Gastrocnemius medialis (tissue), 4 donors: ENCODE results near the gene ADRA2C. TPM values are rescaled to one million over a fixed set of nuclear protein-coding genes. Genes with fewer than 3 reads are reported as not detected.

Experiments used
- ATAC-seq, 2 donors: fragments of 150-250 bp; one replicate each; pipeline ENCODE4 v1.9.1; 2016
- DNase-seq, 2 donors: peaks; one replicate each; pipeline ENCODE4 v3.0.0-alpha.2; 2019
- H3K27ac ChIP-seq, 4 donors: fragments of 200-600 bp; sonication (generic); 1 replicate in 1 of 4; 2 replicates in 3 of 4; pipeline ENCODE4 v1.5.1; 2016 to 2018; ENCODE audit warnings: mild to moderate bottlenecking in 2 of 4, moderate library complexity in 1 of 4
- H3K27me3 ChIP-seq, 3 donors: fragments of 200-600 bp; sonication (generic) in 2 of 3; 1 replicate in 1 of 3; 2 replicates in 2 of 3; pipeline versions ENCODE4 v1.5.1 to v1.6.0; 2016 to 2019; ENCODE audit warnings: mild to moderate bottlenecking in 1 of 3, moderate library complexity in 1 of 3
- H3K36me3 ChIP-seq, 2 donors: fragments of 200-600 bp; sonication (generic) in 1 of 2; one replicate each; pipeline ENCODE4 v1.5.1; 2017 to 2018
- H3K4me1 ChIP-seq, 2 donors: fragments of 200-600 bp; sonication (generic) in 1 of 2; one replicate each; pipeline ENCODE4 v1.5.1; 2016 to 2017; ENCODE audit warnings: mild to moderate bottlenecking in 2 of 2
- H3K4me3 ChIP-seq, 4 donors: fragments of 200-600 bp; sonication (generic) in 3 of 4; 1 replicate in 1 of 4; 2 replicates in 3 of 4; pipeline ENCODE4 v1.5.1; 2016 to 2019; ENCODE audit warnings: mild to moderate bottlenecking in 2 of 4
- H3K9me3 ChIP-seq, 3 donors: fragments of 200-600 bp; sonication (generic) in 2 of 3; 1 replicate in 1 of 3; 2 replicates in 2 of 3; pipeline ENCODE4 v1.5.1; 2016 to 2019
- CTCF ChIP-seq, 5 experiments: fragments of 450-650 bp in 3 of 5; fragments of 200-600 bp in 2 of 5; sonication (generic) in 2 of 5; IDR thresholded peaks in 4 of 5; conservative IDR thresholded peaks in 1 of 5; 1 replicate in 4 of 5; 2 replicates in 1 of 5; pipeline ENCODE4 v1.5.1; 2016 to 2019; ENCODE audit warnings: antibody characterized with exemption in 5 of 5, mild to moderate bottlenecking in 3 of 5, moderate library complexity in 3 of 5
- POLR2A ChIP-seq, 2 donors: fragments of 450-650 bp; IDR thresholded peaks; one replicate each; pipeline ENCODE4 v1.6.1; 2017; ENCODE audit warnings: antibody characterized with exemption in 2 of 2, mild to moderate bottlenecking in 2 of 2, moderate library complexity in 2 of 2
- in situ Hi-C, 4 donors: fragments of 200-750 bp; cut with MboI; loops; one replicate each; pipeline versions ENCODE4 v1.15.0 to v1.8.0; 2017; ENCODE audit warnings: low sequenced_read_pairs in 4 of 4
- intact Hi-C: fragments of 100-400 bp; cut with DNase I; formaldehyde crosslinking; loops from one replicate; pipeline ENCODE4 v1.15.1; 2023; ENCODE audit warnings: low total_unique reads
- total RNA-seq, 4 donors: library from RNA; depleted of rRNA; stranded (reverse); fragments of >200 nt; gene quantifications; one replicate each; pipeline versions ENCODE4 v1.1.0 to v1.2.3, GENCODE V29; 2016

Gene ADRA2C
- total RNA-seq, 4 donors from 2014 or later: 2.5 to 7.9 (median 4.8) TPM

GRCh38 chr4:3810111-3810680 is 44.0 kb downstream of the ADRA2C start:
- ATAC-seq: no peak
- Histone ChIP-seq H3K9me3 (no peaks in the 10 kb centered on the region), H3K36me3 (no peaks in the 10 kb centered on the region), H3K4me1 (no peaks in the 10 kb centered on the region), H3K27ac (no peak overlapping the region), H3K27me3 (peaks cover 4 to 15% (median 6%) of the 10 kb centered on the region in 3 donors), H3K4me3 (no peak overlapping the region)
- in situ Hi-C loops: no loop called here
- DNase-seq: no peak
- intact Hi-C loops: no loop called here
- TF ChIP-seq POLR2A (IDR thresholded peaks at IDR 0.05) (no peak), CTCF (IDR thresholded peaks at IDR 0.05 in 4 of 5, conservative IDR thresholded peaks at IDR 0.05 in 1 of 5) (no peak)

GRCh38 chr4:3810796-3811485 is 44.8 kb downstream of the ADRA2C start:
- H3K4me1 ChIP-seq: no peaks in the 10 kb centered on the region
- H3K36me3 ChIP-seq: no peaks in the 10 kb centered on the region
- no peak overlapping the region for H3K27ac ChIP-seq
- H3K4me3 ChIP-seq: no peak overlapping the region
- H3K27me3 ChIP-seq: peaks cover 4 to 15% (median 6%) of the 10 kb centered on the region in 3 donors
- DNase-seq: no peak
- H3K9me3 ChIP-seq: no peaks in the 10 kb centered on the region
- ATAC-seq: no peak
- no peak for TF ChIP-seq CTCF (IDR thresholded peaks at IDR 0.05 in 4 of 5, conservative IDR thresholded peaks at IDR 0.05 in 1 of 5)
- TF ChIP-seq POLR2A (IDR thresholded peaks at IDR 0.05): no peak
- intact Hi-C loops (no loop called here), in situ Hi-C loops (no loop called here)

GRCh38 chr4:3811621-3812020 is 45.4 kb downstream of the ADRA2C start:
- no peak for ATAC-seq
- intact Hi-C loops: no loop called here
- H3K4me1 ChIP-seq: no peaks in the 10 kb centered on the region
- in situ Hi-C loops: no loop called here
- no peaks in the 10 kb centered on the region for H3K36me3 ChIP-seq
- H3K9me3 ChIP-seq: no peaks in the 10 kb centered on the region
- H3K4me3 ChIP-seq: no peak overlapping the region
- H3K27me3 ChIP-seq: peaks cover 4 to 15% (median 6%) of the 10 kb centered on the region in 3 donors
- DNase-seq: no peak
- H3K27ac ChIP-seq: no peak overlapping the region
- no peak for TF ChIP-seq POLR2A (IDR thresholded peaks at IDR 0.05)

GRCh38 chr4:3812211-3812934 is 46.2 kb downstream of the ADRA2C start:
- no peak overlapping the region for H3K4me3 ChIP-seq
- no peak for ATAC-seq
- no peak for TF ChIP-seq CTCF (IDR thresholded peaks at IDR 0.05 in 4 of 5, conservative IDR thresholded peaks at IDR 0.05 in 1 of 5)
- TF ChIP-seq POLR2A (IDR thresholded peaks at IDR 0.05): no peak
- in situ Hi-C loops: no loop called here
- DNase-seq: no peak
- intact Hi-C loops: no loop called here
- peaks cover 4 to 9% (median 6%) of the 10 kb centered on the region in 3 donors for H3K27me3 ChIP-seq
- no peaks in the 10 kb centered on the region for H3K4me1 ChIP-seq
- H3K27ac ChIP-seq: no peak overlapping the region
- H3K36me3 ChIP-seq: no peaks in the 10 kb centered on the region
- peaks cover 0 to 3% (median 0%) of the 10 kb centered on the region in 3 donors for H3K9me3 ChIP-seq
